Endothelial cell of hepatic sinusoid (primary cell): Measurements from ENCODE around the gene TMEM43.
"Not testable (repeated sequence)": the region's sequence is repeated elsewhere in the genome, so short reads cannot be mapped to it uniquely, and the experiment has no call there.

Experiments used
- in situ Hi-C: cut with HindIII; loops from 2 replicates; pipeline ENCODE4 v1.10.0; 2017; ENCODE audit warnings: low sequenced_read_pairs

Gene TMEM43

DNA sequence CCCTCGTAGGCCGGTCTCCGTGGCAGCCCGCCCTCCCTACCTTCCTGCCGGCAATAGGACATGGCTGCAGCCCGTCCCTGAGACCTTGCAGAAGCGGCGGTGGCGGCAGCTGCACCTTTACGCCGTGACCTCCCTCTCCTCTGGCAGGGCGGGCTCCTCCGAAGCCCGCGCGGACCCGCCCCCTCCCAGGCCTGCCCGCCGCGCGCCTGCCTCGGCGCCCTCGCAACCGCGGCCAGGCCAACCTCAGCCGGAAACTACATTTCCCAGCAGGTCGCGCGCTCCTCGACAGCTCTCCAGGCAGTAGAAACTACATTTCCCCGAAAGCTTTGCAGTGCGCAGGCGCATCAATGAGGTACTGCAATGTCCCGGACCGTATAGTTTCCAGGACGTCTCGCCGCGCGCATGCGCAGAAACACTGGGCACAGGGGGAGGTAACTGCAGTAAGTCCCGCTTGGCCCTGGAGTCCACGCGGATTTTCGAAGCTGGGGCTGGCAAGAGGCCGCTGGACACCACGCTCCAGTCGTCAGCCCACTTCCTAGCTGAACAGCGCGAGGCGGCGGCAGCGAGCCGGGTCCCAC, at the start of gene TMEM43, which contains the start of gene CHCHD4:
Gene TMEM43, plus strand, starts transcription at position 438 of the 578 bp plus-strand sequence. CDS start 142 bp downstream, outside the sequence.
Gene CHCHD4, minus strand, starts transcription at position 256 of the 578 bp plus-strand sequence. Its CDS starts 194 bp downstream, at position 62.
- in situ Hi-C loops = no loop called here

DNA sequence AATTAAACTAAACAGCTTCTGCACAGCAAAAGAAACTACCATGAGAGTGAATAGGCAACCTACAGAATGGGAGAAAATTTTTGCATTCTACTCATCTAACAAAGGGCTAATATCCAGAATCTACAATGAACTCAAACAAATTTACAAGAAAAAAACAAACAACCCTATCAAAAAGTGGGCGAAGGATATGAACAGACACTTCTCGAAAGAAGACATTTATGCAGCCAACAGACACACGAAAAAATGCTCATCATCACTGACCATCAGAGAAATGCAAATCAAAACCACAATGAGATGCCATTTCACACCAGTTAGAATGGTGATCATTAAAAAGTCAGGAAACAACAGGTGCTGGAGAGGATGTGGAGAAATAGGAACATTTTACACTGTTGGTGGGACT, 49.6 kb upstream of the TMEM43 start:
- in situ Hi-C loops = not testable (repeated sequence)

DNA sequence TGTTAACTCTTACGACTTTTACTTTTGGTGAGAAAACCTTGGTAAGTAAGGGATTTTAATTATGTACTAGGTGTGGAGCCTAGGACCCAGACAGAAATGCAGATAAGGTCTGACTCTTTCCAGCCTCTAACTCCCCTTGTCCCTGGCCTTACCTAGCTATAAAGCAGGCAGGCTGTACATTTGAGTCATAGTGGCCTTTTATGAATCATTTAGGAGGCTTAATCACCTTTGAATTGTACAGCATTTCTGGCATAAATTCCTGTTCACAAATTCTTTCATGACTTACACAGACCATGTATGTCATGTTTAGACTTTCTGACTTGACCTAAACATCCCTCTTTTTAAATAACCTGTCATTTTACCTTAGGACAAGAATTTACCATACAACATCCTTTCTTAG, 47.5 kb upstream of the TMEM43 start:
- in situ Hi-C loops = no loop called here

DNA sequence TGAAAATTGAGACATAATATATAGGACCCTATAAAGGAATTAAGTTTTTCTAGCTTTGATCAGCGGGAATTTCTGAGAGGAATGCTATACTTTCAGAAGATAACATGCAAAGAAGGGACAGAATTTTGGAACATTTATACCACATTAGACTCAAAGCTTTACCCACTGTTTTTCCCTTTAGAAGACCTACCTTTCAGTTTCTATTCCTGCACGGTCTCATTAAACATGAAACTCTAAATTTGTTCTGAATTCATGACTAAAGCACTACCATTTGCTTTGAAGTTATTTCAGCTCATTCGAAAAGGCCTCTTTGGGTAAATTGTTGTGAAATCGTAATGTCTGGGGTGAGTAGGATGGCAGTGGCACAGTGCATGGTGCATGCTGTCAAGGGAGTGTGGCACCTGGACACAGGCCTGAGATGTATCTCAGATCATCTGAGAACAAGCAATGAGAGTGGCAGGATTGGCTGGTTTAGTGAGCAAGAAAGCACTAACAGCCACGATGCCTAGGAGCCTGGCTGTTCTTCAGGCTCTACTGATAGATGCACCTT, 42.7 kb upstream of the TMEM43 start:
- in situ Hi-C loops = no loop called here

DNA sequence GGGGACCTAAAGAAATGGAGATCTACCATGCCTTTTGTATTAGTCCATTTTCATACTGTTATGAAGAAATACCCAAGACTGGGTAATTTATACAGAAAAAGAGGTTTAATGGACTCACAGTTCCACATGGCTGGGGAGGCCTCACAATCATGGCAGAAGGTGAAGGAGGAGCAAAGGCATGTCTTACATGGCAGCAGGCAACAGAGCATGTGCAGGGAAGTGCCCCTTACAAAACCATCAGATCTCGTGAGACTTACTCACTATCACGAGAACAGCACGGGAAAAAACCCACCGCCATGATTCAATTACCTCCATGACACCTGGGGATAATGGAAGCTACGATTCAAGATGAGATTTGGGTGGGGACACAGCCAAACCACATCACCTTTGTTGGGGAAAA, 37.4 kb upstream of the TMEM43 start:
- in situ Hi-C loops = not testable (repeated sequence)

- in situ Hi-C loops = not testable (repeated sequence)
Observed at GRCh38 chr3:14091959-14092358, 32.9 kb upstream of the TMEM43 start.

DNA sequence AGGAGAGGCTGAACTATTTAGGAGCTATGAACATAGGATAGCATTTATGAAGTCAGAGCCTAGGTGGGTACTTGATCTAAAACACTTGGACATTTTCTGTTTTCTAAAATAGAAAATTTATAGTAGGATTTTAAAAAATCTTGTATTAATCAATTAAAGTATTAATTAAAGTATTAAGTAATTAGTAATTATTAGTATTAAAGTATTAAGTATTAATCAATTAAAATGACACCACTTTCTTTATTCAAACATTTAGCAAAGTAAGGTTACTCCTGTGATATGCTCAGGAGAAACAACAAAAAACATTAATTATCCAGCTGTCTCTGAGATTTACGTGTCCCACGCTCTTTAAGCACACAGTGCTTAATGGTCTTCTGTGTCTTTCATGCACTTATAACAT, 32.4 kb upstream of the TMEM43 start:
- in situ Hi-C loops = no loop called here

GRCh38 chr3:14093831-14094230, 31.0 kb upstream of the TMEM43 start:
- in situ Hi-C loops = no loop called here

- in situ Hi-C loops = no loop called here
Observed at GRCh38 chr3:14096742-14097141, 28.1 kb upstream of the TMEM43 start.

DNA sequence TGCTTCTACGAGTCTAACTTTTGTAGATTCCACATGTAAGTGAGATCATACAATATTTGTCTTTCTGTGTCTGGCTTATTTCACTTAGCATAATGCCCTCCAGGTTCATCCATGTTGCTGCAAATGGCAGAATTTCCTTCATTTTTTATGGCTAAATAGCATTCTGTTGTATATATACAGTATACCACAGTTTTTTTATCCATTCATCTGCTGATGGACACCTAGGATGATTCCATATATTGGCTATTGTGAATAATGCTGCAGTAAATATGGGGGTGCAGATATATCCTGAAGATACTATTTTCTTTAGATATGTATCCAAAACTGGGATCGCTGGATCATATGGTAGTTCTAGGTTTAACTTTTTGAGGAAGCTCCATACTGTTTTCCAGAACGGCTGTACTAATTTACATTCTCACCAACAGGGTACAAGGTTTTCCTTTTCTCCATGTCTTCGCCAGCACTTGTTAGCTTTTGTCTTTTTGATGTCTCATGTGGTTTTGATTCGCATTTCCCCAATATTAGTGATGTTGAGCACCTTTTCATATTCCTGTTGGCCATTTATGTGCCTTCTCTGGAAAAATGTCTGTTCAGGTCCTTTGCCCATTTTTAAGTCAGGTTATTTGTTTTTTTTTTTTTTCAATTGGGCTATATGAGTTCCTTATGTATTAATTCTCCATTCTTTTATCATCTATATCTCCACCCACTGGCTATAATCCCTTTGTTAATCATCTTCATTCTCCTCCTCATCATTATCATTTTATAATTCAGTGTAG, 27.0 kb upstream of the TMEM43 start:
- in situ Hi-C loops = no loop called here

- in situ Hi-C loops = not testable (repeated sequence)
Observed at GRCh38 chr3:14109821-14110220, 15.0 kb upstream of the TMEM43 start.

DNA sequence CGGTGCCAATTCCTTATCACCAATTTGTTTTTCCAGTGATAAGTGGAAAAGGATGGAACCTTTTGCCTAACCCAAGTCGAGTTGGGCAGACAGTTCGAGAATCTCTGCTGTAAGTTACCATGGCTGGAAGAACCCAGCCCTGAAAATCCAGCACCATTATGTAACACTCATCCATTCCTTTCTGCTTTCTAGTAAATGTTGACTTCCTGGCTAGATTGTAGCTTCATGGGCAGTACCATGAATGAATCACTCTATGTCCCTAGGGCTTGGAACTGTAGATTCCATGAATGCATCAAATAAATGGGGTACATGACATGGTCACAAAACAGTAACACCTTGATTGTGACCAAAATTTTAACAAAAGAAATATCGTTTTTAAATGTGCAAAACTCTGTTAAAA, 14.2 kb upstream of the TMEM43 start:
- in situ Hi-C loops = no loop called here

DNA sequence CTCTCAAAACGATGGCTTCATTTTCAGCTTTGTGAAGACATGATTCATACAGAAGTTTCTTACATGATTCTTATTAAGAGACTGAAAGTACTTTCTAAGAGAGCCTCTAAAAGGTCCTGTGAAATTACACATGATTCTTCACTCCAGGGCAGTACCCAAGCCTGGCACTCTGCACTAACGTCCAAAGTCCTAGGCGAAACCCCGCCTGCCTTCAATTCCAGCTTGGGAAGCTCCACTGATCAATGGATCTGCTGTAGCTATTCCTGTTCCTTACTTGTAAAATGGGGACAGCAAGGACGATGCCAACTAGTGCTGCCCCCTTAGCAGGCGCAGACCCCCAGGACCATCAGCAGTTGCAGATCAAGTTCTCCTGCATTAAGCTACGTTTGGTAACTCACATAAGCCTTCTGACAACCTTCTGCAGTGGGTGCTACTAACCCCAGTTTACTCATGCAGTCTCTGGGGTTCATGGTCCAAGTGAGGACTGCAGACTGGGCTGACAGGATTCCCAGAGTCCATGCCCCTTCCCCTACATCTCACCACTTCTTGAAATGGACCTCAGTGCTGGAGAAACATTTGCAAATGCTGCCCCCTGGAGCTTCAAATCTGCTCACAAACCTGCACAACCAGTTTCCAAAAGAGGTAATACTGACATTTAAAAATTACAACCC, 10.8 kb upstream of the TMEM43 start:
- in situ Hi-C loops = no loop called here

DNA sequence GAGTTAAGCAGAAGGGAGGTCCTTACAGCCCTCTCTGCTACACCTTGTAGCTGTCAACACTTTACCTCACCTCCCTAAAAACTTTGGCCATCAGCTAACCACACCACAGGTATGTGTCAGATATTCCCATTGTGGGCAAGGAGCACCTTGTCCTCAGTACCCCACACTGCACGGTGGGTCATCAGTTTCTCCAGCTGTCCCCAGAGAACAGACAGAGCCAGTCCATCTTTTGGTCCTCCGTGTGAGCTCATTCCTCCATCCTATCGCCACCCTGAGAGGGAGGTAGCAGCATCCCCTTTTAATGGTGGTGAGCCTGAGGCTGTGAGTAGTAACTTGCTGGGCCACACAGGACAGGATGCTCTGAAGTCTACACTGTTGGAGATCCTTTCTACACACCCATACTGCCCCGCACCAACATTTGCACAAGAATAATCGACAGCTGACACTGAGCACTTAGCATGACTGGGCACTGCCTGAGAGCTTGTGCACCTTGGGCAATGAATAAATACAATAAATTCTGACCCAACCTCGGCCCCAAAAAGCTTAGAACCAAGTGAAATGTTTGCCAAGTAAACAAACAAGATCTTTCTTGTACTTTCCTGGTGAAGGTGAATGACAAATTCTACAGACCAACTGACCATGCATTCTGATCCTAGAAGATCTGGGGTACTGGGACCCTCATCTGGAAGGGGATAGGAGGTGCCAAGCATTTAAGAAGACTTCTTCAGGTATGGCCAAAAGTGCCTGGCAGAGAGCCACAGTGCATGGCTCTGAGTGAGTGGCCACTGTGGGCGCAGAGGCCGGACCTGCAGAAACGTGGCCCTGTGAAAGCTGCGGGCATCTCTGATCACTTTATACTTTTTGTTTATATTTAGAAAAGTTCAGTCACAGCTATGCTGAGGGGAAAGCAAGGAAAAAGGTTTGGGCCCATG, 7.1 kb upstream of the TMEM43 start:
- in situ Hi-C loops = no loop called here

GRCh38 chr3:14118400-14119381, 6.2 kb upstream of the TMEM43 start:
- in situ Hi-C loops = no loop called here

- in situ Hi-C loops = no loop called here
Observed at GRCh38 chr3:14119651-14120050, 5.2 kb upstream of the TMEM43 start.

DNA sequence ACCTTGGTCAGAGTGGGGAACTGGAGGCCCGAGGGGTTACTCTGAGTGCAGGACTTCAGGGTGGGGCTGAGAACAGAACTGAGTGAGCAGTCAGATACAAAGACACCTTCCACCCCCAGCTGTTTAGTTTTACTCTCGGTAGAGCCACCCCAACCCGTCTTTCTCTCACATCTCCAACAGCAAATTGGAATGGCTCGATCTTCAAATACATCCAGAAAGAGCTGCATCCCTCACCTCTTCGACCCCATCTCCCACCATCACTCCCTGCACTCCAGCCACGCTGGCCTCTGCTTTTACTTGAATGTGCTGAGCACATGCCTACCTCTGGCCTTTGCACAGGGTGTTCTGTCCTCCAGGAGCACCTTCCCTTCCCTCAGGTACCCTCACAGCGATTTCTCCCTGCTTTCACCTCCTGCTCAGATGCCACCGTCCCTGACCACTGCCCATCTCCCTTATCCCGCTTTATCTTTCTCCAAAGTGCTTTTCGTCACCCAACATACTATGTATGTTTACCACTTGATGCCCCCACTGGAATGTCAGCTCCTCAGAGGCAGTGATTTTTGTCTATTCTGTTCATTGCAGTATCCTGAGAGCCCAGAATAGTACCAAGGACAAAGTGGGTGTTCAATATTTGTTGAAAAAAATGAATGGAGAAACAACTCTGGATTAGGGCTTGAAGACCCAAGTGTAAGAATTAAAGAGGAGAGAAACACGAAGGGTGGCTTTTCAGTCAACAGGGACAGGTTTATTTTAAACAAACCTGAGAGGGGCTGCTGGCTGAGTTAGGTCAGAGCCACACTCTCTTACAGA, 4.5 kb upstream of the TMEM43 start:
- in situ Hi-C loops = no loop called here

GRCh38 chr3:14120921-14121448, 3.9 kb upstream of the TMEM43 start:
- in situ Hi-C loops = not testable (repeated sequence)
